ENCODE data around the gene TMEM253. TPM values are rescaled to one million over a fixed set of nuclear protein-coding genes. Genes with fewer than 3 reads are reported as not detected.

The TMEM253 gene
- total RNA-seq, 1 donor from 2014 or later = under 0.01 TPM

DNA sequence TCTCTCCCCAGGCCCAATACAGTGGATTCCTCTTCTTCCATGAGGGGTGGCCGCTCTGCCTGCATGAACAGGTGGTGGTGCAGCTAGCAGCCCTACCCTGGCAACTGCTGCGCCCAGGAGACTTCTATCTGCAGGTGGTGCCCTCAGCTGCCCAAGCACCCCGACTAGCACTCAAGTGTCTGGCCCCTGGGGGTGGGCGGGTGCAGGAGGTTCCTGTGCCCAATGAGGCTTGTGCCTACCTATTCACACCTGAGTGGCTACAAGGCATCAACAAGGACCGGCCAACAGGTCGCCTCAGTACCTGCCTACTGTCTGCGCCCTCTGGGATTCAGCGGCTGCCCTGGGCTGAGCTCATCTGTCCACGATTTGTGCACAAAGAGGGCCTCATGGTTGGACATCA, 26.9 kb upstream of the TMEM253 start:
- Histone ChIP-seq H3K27me3 (ENCODE audit: control insufficient read depth, insufficient read depth, low read length) (peaks cover 2% of the 10 kb centered on the region), H3K4me3 (ENCODE audit: low read depth, low read length) (no peak overlapping the region), H3K36me3 (ENCODE audit: control insufficient read depth, insufficient read depth, low read length) (peaks cover 1% of the 10 kb centered on the region)
- DNase-seq (ENCODE audit: low read depth) = no peak
- TF ChIP-seq, protein P1, sequence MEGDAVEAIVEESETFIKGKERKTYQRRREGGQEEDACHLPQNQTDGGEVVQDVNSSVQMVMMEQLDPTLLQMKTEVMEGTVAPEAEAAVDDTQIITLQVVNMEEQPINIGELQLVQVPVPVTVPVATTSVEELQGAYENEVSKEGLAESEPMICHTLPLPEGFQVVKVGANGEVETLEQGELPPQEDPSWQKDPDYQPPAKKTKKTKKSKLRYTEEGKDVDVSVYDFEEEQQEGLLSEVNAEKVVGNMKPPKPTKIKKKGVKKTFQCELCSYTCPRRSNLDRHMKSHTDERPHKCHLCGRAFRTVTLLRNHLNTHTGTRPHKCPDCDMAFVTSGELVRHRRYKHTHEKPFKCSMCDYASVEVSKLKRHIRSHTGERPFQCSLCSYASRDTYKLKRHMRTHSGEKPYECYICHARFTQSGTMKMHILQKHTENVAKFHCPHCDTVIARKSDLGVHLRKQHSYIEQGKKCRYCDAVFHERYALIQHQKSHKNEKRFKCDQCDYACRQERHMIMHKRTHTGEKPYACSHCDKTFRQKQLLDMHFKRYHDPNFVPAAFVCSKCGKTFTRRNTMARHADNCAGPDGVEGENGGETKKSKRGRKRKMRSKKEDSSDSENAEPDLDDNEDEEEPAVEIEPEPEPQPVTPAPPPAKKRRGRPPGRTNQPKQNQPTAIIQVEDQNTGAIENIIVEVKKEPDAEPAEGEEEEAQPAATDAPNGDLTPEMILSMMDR (IDR thresholded peaks at IDR 0.05; ENCODE audit: insufficient read depth, low read length, severe bottlenecking) = no peak
- FAIRE-seq = no peak

DNA sequence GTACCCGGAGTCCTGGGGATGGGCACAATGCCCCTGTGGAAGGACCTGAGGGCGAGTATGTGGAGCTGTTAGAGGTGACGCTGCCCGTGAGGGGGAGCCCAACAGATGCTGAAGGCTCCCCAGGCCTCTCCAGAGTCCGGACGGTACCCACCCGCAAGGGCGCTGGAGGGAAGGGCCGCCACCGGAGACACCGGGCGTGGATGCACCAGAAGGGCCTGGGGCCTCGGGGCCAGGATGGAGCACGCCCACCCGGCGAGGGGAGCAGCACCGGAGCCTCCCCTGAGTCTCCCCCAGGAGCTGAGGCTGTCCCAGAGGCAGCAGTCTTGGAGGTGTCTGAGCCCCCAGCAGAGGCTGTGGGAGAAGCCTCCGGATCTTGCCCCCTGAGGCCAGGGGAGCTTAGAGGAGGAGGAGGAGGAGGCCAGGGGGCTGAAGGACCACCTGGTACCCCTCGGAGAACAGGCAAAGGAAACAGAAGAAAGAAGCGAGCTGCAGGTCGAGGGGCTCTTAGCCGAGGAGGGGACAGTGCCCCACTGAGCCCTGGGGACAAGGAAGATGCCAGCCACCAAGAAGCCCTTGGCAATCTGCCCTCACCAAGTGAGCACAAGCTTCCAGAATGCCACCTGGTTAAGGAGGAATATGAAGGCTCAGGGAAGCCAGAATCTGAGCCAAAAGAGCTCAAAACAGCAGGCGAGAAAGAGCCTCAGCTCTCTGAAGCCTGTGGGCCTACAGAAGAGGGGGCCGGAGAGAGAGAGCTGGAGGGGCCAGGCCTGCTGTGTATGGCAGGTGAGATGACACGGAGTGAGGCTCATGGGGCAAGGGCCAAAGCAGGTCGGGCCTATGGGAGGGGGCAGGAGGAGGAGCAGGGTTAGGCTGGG, 26.2 kb upstream of the TMEM253 start:
- FAIRE-seq (no peak), DNase-seq (ENCODE audit: low read depth) (no peak)
- TF ChIP-seq, protein P1 (IDR thresholded peaks at IDR 0.05; ENCODE audit: insufficient read depth, low read length, severe bottlenecking) = no peak
- Histone ChIP-seq H3K27me3 (ENCODE audit: control insufficient read depth, insufficient read depth, low read length) (no peaks in the 10 kb centered on the region), H3K4me3 (ENCODE audit: low read depth, low read length) (no peak overlapping the region), H3K36me3 (ENCODE audit: control insufficient read depth, insufficient read depth, low read length) (peaks cover 1% of the 10 kb centered on the region)

DNA sequence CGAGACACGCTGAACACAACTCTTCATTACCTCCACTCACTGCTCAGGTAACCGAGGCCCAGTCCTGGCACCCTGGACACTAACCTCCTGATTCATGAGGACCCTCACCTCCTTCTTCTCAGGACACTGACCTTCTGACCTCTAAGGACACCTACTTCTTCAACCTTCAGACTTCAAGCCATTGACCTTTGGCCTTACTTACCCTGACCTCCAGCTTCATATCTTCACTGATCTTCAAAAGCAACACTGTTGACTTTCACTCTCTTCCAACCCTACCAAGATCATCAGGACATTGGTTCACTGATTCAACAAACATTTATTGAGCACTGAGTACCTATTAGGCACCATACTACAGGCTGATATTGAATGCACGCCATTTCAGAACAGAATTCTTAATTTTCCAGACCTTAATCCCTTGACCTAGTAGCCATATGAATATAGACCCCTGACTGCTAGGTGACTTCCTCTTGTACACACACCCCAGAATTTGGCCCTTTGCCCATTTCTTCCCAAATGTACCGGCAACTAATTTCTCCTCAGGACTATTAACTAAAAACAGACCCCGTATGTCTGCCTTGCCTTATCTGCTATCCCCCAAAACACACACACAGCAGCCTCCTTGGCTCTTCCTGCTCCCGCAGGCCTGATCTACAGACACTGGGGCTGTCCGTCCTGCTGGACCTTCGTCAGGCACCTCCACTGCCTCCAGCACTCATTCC, 25.0 kb upstream of the TMEM253 start:
- DNase-seq (ENCODE audit: low read depth) (no peak), FAIRE-seq (no peak)
- peaks cover 1% of the 10 kb centered on the region for H3K36me3 ChIP-seq (ENCODE audit: control insufficient read depth, insufficient read depth, low read length)
- H3K4me3 ChIP-seq (ENCODE audit: low read depth, low read length) = no peak overlapping the region
- TF ChIP-seq, protein P1 (IDR thresholded peaks at IDR 0.05; ENCODE audit: insufficient read depth, low read length, severe bottlenecking) = no peak
- no peaks in the 10 kb centered on the region for H3K27me3 ChIP-seq (ENCODE audit: control insufficient read depth, insufficient read depth, low read length)

DNA sequence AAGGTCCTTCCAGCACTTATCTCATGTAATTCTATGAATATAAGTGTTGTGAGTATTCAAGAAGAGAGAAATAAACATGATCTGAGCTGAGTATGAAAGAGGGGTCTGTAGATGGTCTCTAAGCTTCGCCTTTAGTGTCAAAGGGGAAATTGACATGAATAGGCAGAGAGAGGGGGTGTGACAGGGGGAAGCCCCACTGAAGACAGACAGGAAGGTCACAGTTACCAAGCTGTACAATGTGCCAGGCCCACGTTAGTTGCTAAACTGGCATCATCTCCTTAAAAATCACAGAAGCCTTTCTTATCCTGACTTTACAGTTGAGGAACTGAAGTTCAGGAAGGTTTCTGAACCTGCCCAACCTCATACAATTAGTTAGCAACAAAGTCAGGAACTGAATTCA, 23.2 kb upstream of the TMEM253 start:
- no peaks in the 10 kb centered on the region for H3K27me3 ChIP-seq (ENCODE audit: control insufficient read depth, insufficient read depth, low read length)
- H3K4me3 ChIP-seq (ENCODE audit: low read depth, low read length) = no peak overlapping the region
- FAIRE-seq = no peak
- H3K36me3 ChIP-seq (ENCODE audit: control insufficient read depth, insufficient read depth, low read length) = peaks cover 1% of the 10 kb centered on the region
- no peak for DNase-seq (ENCODE audit: low read depth)
- TF ChIP-seq, protein P1 (IDR thresholded peaks at IDR 0.05; ENCODE audit: insufficient read depth, low read length, severe bottlenecking) = no peak

GRCh38 chr14:21078287-21078686, 22.6 kb upstream of the TMEM253 start:
- no peaks in the 10 kb centered on the region for H3K27me3 ChIP-seq (ENCODE audit: control insufficient read depth, insufficient read depth, low read length)
- TF ChIP-seq, protein P1 (IDR thresholded peaks at IDR 0.05; ENCODE audit: insufficient read depth, low read length, severe bottlenecking) = no peak
- FAIRE-seq = peak; percentile 7
- H3K36me3 ChIP-seq (ENCODE audit: control insufficient read depth, insufficient read depth, low read length) = peaks cover 1% of the 10 kb centered on the region
- no peak for DNase-seq (ENCODE audit: low read depth)
- no peak overlapping the region for H3K4me3 ChIP-seq (ENCODE audit: low read depth, low read length)

Measured in bronchial epithelial cell (primary cell).